ENCODE results near the gene CFAP61. TPM values are rescaled to one million over a fixed set of nuclear protein-coding genes. Genes with fewer than 3 reads are reported as not detected.
"Not testable (repeated sequence)": the region's sequence is repeated elsewhere in the genome, so short reads cannot be mapped to it uniquely, and the experiment has no call there.

CFAP61 gene
- total RNA-seq, 1 donor from 2014 or later: not detected

- DNase-seq (ENCODE audit: extremely low read depth, low read depth, low spot score): no peak
Measured at GRCh38 chr20:20205141-20205861, 153.0 kb downstream of the CFAP61 start.

GRCh38 chr20:20205862-20206236, 153.5 kb downstream of the CFAP61 start:
- DNase-seq (ENCODE audit: extremely low read depth, low read depth, low spot score): no peak

- no peak for DNase-seq (ENCODE audit: extremely low read depth, low read depth, low spot score)
Measured at GRCh38 chr20:20206788-20207187, 154.5 kb downstream of the CFAP61 start.

GRCh38 chr20:20207291-20207690, 155.0 kb downstream of the CFAP61 start:
- DNase-seq (ENCODE audit: extremely low read depth, low read depth, low spot score): no peak

GRCh38 chr20:20207872-20208271, 155.5 kb downstream of the CFAP61 start:
- DNase-seq (ENCODE audit: extremely low read depth, low read depth, low spot score): no peak

- no peak for DNase-seq (ENCODE audit: extremely low read depth, low read depth, low spot score)
Measured at GRCh38 chr20:20209684-20210083, 157.4 kb downstream of the CFAP61 start.

GRCh38 chr20:20210327-20210726, 158.0 kb downstream of the CFAP61 start:
- DNase-seq (ENCODE audit: extremely low read depth, low read depth, low spot score): no peak

GRCh38 chr20:20210943-20211273, 158.6 kb downstream of the CFAP61 start:
- no peak for DNase-seq (ENCODE audit: extremely low read depth, low read depth, low spot score)

GRCh38 chr20:20211274-20211987, 159.1 kb downstream of the CFAP61 start:
- no peak for DNase-seq (ENCODE audit: extremely low read depth, low read depth, low spot score)

- no peak for DNase-seq (ENCODE audit: extremely low read depth, low read depth, low spot score)
Measured at GRCh38 chr20:20211988-20212518, 159.7 kb downstream of the CFAP61 start.

GRCh38 chr20:20212675-20213096, 160.4 kb downstream of the CFAP61 start:
- DNase-seq (ENCODE audit: extremely low read depth, low read depth, low spot score): no peak

GRCh38 chr20:20213526-20214121, 161.3 kb downstream of the CFAP61 start:
- DNase-seq (ENCODE audit: extremely low read depth, low read depth, low spot score): no peak

- DNase-seq (ENCODE audit: extremely low read depth, low read depth, low spot score): no peak
Measured at GRCh38 chr20:20214757-20215275, 162.5 kb downstream of the CFAP61 start.

- DNase-seq (ENCODE audit: extremely low read depth, low read depth, low spot score): no peak
Measured at GRCh38 chr20:20215976-20216727, 163.8 kb downstream of the CFAP61 start.

- DNase-seq (ENCODE audit: extremely low read depth, low read depth, low spot score): no peak
Measured at GRCh38 chr20:20216941-20217340, 164.6 kb downstream of the CFAP61 start.

- no peak for DNase-seq (ENCODE audit: extremely low read depth, low read depth, low spot score)
Measured at GRCh38 chr20:20217621-20218020, 165.3 kb downstream of the CFAP61 start.

GRCh38 chr20:20218106-20218505, 165.8 kb downstream of the CFAP61 start:
- not testable (repeated sequence) for DNase-seq (ENCODE audit: extremely low read depth, low read depth, low spot score)

- DNase-seq (ENCODE audit: extremely low read depth, low read depth, low spot score): no peak
Measured at GRCh38 chr20:20219016-20219415, 166.7 kb downstream of the CFAP61 start.

GRCh38 chr20:20220134-20220533, 167.8 kb downstream of the CFAP61 start:
- no peak for DNase-seq (ENCODE audit: extremely low read depth, low read depth, low spot score)

- no peak for DNase-seq (ENCODE audit: extremely low read depth, low read depth, low spot score)
Measured at GRCh38 chr20:20223981-20224380, 171.6 kb downstream of the CFAP61 start.

GRCh38 chr20:20224806-20225205, 172.5 kb downstream of the CFAP61 start:
- DNase-seq (ENCODE audit: extremely low read depth, low read depth, low spot score): no peak

All from glomerular endothelial cell (primary cell).